Spleen (tissue), 11 donors: ENCODE measurements around the gene RNF11. TPM values are rescaled to one million over a fixed set of nuclear protein-coding genes. Genes with fewer than 3 reads are reported as not detected.
A peak's percentile ranks its signal among the peaks of the same experiment; 100 is the strongest.

Experiments used
- DNase-seq: peaks from one replicate; pipeline ENCODE4 v3.0.0-alpha.2; 2020
- H3K27ac ChIP-seq, 8 donors: fragments of 200-600 bp; sonication (generic) in 7 of 8; 1 replicate in 4 of 8; 2 replicates in 4 of 8; pipeline versions ENCODE4 v1.5.0 to v1.8.0; 2016 to 2021; ENCODE audit warnings: inconsistent platforms in 4 of 8, mild to moderate bottlenecking in 4 of 8, moderate library complexity in 1 of 8
- H3K27me3 ChIP-seq, 7 donors: fragments of 200-600 bp; sonication (generic) in 6 of 7; replicated peaks in 1 of 7; 1 replicate in 4 of 7; 2 replicates in 3 of 7; pipeline versions ENCODE4 v1.5.0 to v1.8.0; 2016 to 2021; ENCODE audit warnings: inconsistent platforms in 3 of 7, mild to moderate bottlenecking in 1 of 7
- H3K36me3 ChIP-seq, 6 donors: fragments of 200-600 bp; sonication (generic) in 5 of 6; 1 replicate in 4 of 6; 2 replicates in 2 of 6; pipeline versions ENCODE4 v1.5.0 to v1.8.0; 2016 to 2021; ENCODE audit warnings: inconsistent platforms in 2 of 6
- H3K4me1 ChIP-seq, 6 donors: fragments of 200-600 bp; sonication (generic) in 5 of 6; 1 replicate in 3 of 6; 2 replicates in 3 of 6; pipeline versions ENCODE4 v1.5.0 to v1.8.0; 2016 to 2021; ENCODE audit warnings: inconsistent platforms in 3 of 6
- H3K4me3 ChIP-seq, 8 donors: fragments of 200-600 bp; sonication (generic) in 7 of 8; 1 replicate in 4 of 8; 2 replicates in 4 of 8; pipeline versions ENCODE4 v1.5.0 to v1.8.0; 2016 to 2021; ENCODE audit warnings: inconsistent platforms in 4 of 8, mild to moderate bottlenecking in 4 of 8, moderate library complexity in 2 of 8
- H3K9me3 ChIP-seq, 8 donors: fragments of 200-600 bp; sonication (generic) in 7 of 8; 1 replicate in 4 of 8; 2 replicates in 4 of 8; pipeline versions ENCODE4 v1.5.0 to v1.8.0; 2016 to 2021; ENCODE audit warnings: inconsistent platforms in 4 of 8
- CTCF ChIP-seq, 11 experiments: fragments of 200-600 bp in 7 of 11; fragments of 450-650 bp in 4 of 11; sonication (generic) in 4 of 11; IDR thresholded peaks in 8 of 11; conservative IDR thresholded peaks in 3 of 11; 1 replicate in 7 of 11; 2 replicates in 4 of 11; pipeline versions ENCODE4 v1.4.0 to v1.8.0; 2016 to 2021; ENCODE audit warnings: antibody characterized with exemption in 11 of 11, inconsistent platforms in 4 of 11, mild to moderate bottlenecking in 1 of 11
- POLR2A ChIP-seq, 3 donors: fragments of 450-650 bp; IDR thresholded peaks; one replicate each; pipeline ENCODE4 v1.5.1; 2017; ENCODE audit warnings: antibody characterized with exemption in 3 of 3, mild to moderate bottlenecking in 1 of 3
- POLR2AphosphoS5 ChIP-seq, 3 donors: sonication (generic); formaldehyde crosslinking; IDR thresholded peaks; one replicate each; pipeline ENCODE4 v1.5.1; 2017; ENCODE audit warnings: antibody characterized with exemption in 3 of 3
- WGBS, 5 donors: extraction: QIAGEN DNeasy Blood & Tissue Kit in 3 of 5; methylation state at CpG; one replicate each; pipeline versions ENCODE4 v1.1.5 to v1.1.7; 2013 to 2018; 5-methylcytosine and 5-hydroxymethylcytosine counted together
- intact Hi-C: fragments of 100-400 bp; cut with DNase I; formaldehyde crosslinking; loops from one replicate; pipeline ENCODE4 v1.15.0; 2023; ENCODE audit warnings: low total_unique reads
- polyA plus RNA-seq, 3 donors: library from polyadenylated mRNA; stranded (reverse); fragments of 200-250 nt; gene quantifications; one replicate each; pipeline ENCODE4 v1.2.1, GENCODE V29; 2013
- total RNA-seq, 7 donors: library from RNA; depleted of rRNA in 3 of 7; stranded (reverse); fragments of >200 nt in 3 of 7; fragmentation: NEBNext Ultra II Directional in 4 of 7; extraction: Animal tissue kit (Norgen Biotek cat#: 25700) in 4 of 7; gene quantifications; one replicate each; pipeline versions ENCODE4 v1.1.0 to v1.2.1, GENCODE V29; 2016 to 2021
- donor health status: healthy with polysubstance abuse.
- donor health status: DM: no; HTN: no; CAD: no; lungs with moderate emphysema.
- donor health status: DM: no; HTN: no; CAD: no.
- donor health status: Bipolar disorder and iron deficiency.
- donor health status: healthy.
- donor health status: DM: no; HTN: no; CAD: no.
- donor health status: DM: yes; HTN: yes; CAD: no.

RNF11 gene
- total and polyA plus RNA-seq, 10 donors = 21.4 to 111 (median 70.7) TPM

- Histone ChIP-seq H3K4me3 (no peak overlapping the region), H3K9me3 (no peaks in the 10 kb centered on the region), H3K36me3 (no peaks in the 10 kb centered on the region), H3K27ac (peak overlapping the region in 1 of 8 donors; percentile 17), H3K27me3 (no peaks in the 10 kb centered on the region), H3K4me1 (peaks cover 0 to 18% (median 8%) of the 10 kb centered on the region in 6 donors)
- DNase-seq = no peak
- 80 to 100% (median 84%) methylated on average over 1 of the region's 1 CpG for WGBS, 5 donors
- no peak for TF ChIP-seq CTCF (IDR thresholded peaks at IDR 0.05 in 8 of 11, conservative IDR thresholded peaks at IDR 0.05 in 3 of 11)
- no peak for TF ChIP-seq POLR2AphosphoS5 (IDR thresholded peaks at IDR 0.05)
- no peak for TF ChIP-seq POLR2A (IDR thresholded peaks at IDR 0.05)
- intact Hi-C loops = no loop called here
Measured at GRCh38 chr1:51215169-51215568, 20.9 kb upstream of the RNF11 start.

- TF ChIP-seq POLR2A (IDR thresholded peaks at IDR 0.05) (no peak), CTCF (IDR thresholded peaks at IDR 0.05 in 8 of 11, conservative IDR thresholded peaks at IDR 0.05 in 3 of 11) (no peak), POLR2AphosphoS5 (IDR thresholded peaks at IDR 0.05) (no peak)
- Histone ChIP-seq H3K4me1 (peaks cover 0 to 18% (median 8%) of the 10 kb centered on the region in 6 donors), H3K9me3 (no peaks in the 10 kb centered on the region), H3K27me3 (no peaks in the 10 kb centered on the region), H3K36me3 (no peaks in the 10 kb centered on the region), H3K27ac (no peak overlapping the region), H3K4me3 (no peak overlapping the region)
- intact Hi-C loops = no loop called here
- DNase-seq = no peak
- 84 to 92% (median 91%) methylated on average over 4 of the region's 4 CpGs for WGBS, 5 donors
Measured at GRCh38 chr1:51216631-51217030, 19.4 kb upstream of the RNF11 start.

- intact Hi-C loops = no loop called here
- TF ChIP-seq CTCF (IDR thresholded peaks at IDR 0.05 in 8 of 11, conservative IDR thresholded peaks at IDR 0.05 in 3 of 11) = no peak
- TF ChIP-seq POLR2A (IDR thresholded peaks at IDR 0.05) = no peak
- no peak for TF ChIP-seq POLR2AphosphoS5 (IDR thresholded peaks at IDR 0.05)
- peaks cover 0 to 18% (median 8%) of the 10 kb centered on the region in 6 donors for H3K4me1 ChIP-seq
- DNase-seq = no peak
- H3K36me3 ChIP-seq = no peaks in the 10 kb centered on the region
- no peaks in the 10 kb centered on the region for H3K27me3 ChIP-seq
- H3K9me3 ChIP-seq = no peaks in the 10 kb centered on the region
- H3K27ac ChIP-seq = no peak overlapping the region
- H3K4me3 ChIP-seq = no peak overlapping the region
- 72 to 94% (median 86%) methylated on average over 2 of the region's 2 CpGs for WGBS, 5 donors
Measured at GRCh38 chr1:51217101-51217500, 19.0 kb upstream of the RNF11 start.

GRCh38 chr1:51218570-51218969 is 17.5 kb upstream of the RNF11 start:
- H3K27me3 ChIP-seq = no peaks in the 10 kb centered on the region
- DNase-seq = no peak
- TF ChIP-seq POLR2A (IDR thresholded peaks at IDR 0.05) = no peak
- TF ChIP-seq POLR2AphosphoS5 (IDR thresholded peaks at IDR 0.05) = no peak
- TF ChIP-seq CTCF (IDR thresholded peaks at IDR 0.05 in 8 of 11, conservative IDR thresholded peaks at IDR 0.05 in 3 of 11) = no peak
- no peaks in the 10 kb centered on the region for H3K36me3 ChIP-seq
- H3K4me3 ChIP-seq = no peak overlapping the region
- WGBS, 5 donors = 83 to 92% (median 85%) methylated on average over 2 of the region's 2 CpGs
- H3K27ac ChIP-seq = no peak overlapping the region
- H3K9me3 ChIP-seq = no peaks in the 10 kb centered on the region
- H3K4me1 ChIP-seq = peaks cover 0 to 18% (median 8%) of the 10 kb centered on the region in 6 donors
- intact Hi-C loops = no loop called here
